Measurements from ENCODE around the gene FGGY.

DNA sequence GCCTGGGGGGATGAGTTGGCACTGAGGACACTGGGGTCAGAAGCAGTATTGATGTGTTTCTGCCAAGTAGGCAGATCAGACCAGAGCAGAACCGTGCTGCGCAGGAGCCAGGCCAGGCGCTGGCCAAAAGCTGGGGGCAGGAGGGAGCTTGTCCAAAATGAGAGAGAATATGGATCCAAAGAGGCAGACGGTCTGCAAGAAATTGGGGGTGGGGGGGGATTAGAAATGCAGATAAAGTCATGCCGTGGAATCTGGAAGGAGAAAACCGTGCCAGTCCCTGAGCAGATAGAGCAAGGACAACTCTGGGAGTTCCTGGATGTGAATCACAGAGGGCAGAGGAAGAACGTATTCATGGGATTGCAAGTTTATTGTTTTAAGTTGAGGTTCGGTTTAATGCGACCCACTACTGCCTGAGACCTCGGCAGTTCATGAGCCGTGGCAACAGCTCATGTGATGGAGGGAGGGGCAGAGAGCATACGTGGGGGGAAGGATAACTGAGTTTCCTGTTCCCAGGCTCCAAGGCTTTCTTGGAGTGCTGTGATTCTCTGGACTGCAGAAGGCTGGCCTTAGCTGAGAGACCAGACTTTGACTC, 224.0 kb downstream of the FGGY start:
- no peak for TF ChIP-seq EZH2 (IDR thresholded peaks at IDR 0.05; ENCODE audit: borderline replicate concordance, low read length)
- TF ChIP-seq, protein P1, sequence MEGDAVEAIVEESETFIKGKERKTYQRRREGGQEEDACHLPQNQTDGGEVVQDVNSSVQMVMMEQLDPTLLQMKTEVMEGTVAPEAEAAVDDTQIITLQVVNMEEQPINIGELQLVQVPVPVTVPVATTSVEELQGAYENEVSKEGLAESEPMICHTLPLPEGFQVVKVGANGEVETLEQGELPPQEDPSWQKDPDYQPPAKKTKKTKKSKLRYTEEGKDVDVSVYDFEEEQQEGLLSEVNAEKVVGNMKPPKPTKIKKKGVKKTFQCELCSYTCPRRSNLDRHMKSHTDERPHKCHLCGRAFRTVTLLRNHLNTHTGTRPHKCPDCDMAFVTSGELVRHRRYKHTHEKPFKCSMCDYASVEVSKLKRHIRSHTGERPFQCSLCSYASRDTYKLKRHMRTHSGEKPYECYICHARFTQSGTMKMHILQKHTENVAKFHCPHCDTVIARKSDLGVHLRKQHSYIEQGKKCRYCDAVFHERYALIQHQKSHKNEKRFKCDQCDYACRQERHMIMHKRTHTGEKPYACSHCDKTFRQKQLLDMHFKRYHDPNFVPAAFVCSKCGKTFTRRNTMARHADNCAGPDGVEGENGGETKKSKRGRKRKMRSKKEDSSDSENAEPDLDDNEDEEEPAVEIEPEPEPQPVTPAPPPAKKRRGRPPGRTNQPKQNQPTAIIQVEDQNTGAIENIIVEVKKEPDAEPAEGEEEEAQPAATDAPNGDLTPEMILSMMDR (conservative IDR thresholded peaks at IDR 0.05 in 1 of 2, IDR thresholded peaks at IDR 0.05 in 1 of 2; ENCODE audit: extremely low read depth in 1 of 2, insufficient read depth in 1 of 2, low read depth in 1 of 2, low read length in 2 of 2): no peak
